ENCODE results near the gene NAALADL1. TPM values are rescaled to one million over a fixed set of nuclear protein-coding genes. Genes with fewer than 3 reads are reported as not detected.

NAALADL1 gene, protein sequence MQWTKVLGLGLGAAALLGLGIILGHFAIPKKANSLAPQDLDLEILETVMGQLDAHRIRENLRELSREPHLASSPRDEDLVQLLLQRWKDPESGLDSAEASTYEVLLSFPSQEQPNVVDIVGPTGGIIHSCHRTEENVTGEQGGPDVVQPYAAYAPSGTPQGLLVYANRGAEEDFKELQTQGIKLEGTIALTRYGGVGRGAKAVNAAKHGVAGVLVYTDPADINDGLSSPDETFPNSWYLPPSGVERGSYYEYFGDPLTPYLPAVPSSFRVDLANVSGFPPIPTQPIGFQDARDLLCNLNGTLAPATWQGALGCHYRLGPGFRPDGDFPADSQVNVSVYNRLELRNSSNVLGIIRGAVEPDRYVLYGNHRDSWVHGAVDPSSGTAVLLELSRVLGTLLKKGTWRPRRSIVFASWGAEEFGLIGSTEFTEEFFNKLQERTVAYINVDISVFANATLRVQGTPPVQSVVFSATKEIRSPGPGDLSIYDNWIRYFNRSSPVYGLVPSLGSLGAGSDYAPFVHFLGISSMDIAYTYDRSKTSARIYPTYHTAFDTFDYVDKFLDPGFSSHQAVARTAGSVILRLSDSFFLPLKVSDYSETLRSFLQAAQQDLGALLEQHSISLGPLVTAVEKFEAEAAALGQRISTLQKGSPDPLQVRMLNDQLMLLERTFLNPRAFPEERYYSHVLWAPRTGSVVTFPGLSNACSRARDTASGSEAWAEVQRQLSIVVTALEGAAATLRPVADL
- 10.5 TPM for polyA plus RNA-seq (2012; ENCODE audit: missing spikeins)

DNA sequence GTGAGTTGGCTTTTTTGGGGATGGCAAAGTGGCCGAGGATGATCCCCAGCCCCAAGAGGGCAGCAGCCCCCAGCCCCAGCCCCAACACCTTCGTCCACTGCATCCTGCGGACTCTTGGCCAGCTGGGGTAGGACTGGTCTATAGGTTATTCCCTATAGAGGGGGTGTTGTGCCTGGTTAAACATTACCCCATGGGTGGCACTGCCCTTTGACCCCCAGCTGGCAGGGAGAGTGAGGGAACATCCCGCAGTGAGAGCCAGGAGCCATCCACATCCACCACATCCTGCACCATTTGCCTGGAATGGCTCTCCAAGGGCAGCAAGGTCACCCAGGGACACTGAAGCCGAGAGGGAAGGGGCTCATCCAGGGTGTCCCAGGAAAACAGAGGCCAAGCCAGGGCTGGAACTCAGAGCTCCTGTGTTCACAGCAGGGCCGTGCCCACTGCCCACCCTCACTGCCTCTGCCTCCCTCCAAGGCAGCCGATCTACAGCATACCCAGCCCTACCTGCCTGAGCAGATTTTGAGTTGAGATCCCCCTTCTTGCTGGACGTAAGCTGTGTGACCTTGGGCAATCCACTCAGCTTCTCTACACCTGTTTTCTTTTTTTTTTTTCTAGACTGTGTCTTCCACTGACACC, at the start of gene NAALADL1:
TSS of gene NAALADL1 (minus strand) at position 135 of the 636 bp plus-strand sequence. CDS start at position 103, 32 bp downstream.
- no peak for DNase-seq (ENCODE audit: insufficient read length)
- no peak for FAIRE-seq
- TF ChIP-seq TAF1 (IDR thresholded peaks at IDR 0.05; ENCODE audit: borderline replicate concordance, low read depth, low read length) (no peak), POLR2AphosphoS5 (IDR thresholded peaks at IDR 0.05; ENCODE audit: low read depth, low read length) (no peak), POLR2A (IDR thresholded peaks at IDR 0.05; ENCODE audit: low read depth, low read length) (no peak)

DNA sequence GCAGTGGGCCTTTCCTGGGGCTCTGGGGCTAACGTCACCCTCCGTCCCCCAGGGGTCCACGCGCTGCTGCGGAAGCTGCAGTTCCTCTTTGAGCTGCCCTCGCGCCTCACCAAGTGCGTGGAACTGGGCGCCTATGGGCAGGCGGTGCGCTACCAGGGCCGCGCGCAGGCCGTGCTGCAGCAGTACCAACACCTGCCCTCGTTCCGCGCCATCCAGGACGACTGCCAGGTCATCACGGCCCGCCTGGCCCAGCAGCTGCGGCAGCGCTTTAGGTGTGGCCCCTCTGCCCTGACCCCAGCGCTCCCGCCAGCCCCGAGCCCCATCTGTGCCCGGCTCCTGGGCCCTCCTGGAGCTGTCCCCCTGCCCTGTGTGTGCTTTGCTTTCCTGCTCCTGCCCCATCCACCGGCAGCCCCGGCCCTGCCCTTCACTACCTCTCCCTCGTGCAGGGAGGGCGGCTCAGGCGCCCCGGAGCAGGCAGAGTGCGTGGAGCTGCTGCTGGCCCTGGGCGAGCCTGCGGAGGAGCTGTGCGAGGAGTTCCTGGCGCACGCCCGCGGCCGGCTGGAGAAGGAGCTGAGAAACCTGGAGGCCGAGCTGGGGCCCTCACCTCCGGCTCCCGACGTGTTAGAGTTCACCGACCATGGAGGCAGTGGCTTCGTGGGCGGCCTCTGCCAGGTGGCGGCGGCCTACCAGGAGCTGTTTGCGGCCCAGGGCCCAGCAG, 49.6 kb upstream of the NAALADL1 start:
- no peak for FAIRE-seq
- TF ChIP-seq POLR2AphosphoS5 (IDR thresholded peaks at IDR 0.05; ENCODE audit: low read depth, low read length) (no peak), TAF1 (IDR thresholded peaks at IDR 0.05; ENCODE audit: borderline replicate concordance, low read depth, low read length) (no peak), POLR2A (IDR thresholded peaks at IDR 0.05; ENCODE audit: low read depth, low read length) (no peak)

DNA sequence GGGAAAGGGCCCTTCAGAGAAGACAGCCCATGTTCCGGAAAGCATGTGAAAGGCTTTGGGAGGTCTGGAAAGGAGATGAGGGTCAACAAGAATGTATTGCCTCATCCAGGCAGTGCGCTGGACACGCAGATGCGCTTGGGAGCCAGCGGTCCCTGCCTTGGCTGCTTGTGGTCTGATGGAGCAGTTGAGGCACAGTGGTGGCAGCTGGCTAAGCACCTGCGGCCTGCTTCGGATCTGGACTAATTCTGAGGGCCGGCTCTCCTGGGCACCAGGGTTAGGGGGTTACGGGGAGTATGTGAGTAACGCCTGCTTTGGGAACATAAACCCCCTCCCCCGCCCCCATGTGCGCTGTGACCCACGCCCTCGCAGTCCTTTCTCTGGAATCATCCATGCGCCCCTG, 48.7 kb upstream of the NAALADL1 start:
- TF ChIP-seq POLR2A (IDR thresholded peaks at IDR 0.05; ENCODE audit: low read depth, low read length) (no peak), POLR2AphosphoS5 (IDR thresholded peaks at IDR 0.05; ENCODE audit: low read depth, low read length) (no peak), TAF1 (IDR thresholded peaks at IDR 0.05; ENCODE audit: borderline replicate concordance, low read depth, low read length) (no peak)
- no peak for FAIRE-seq
- no peak for DNase-seq (ENCODE audit: insufficient read length)

More for the DNA sequence above, 49.6 kb upstream of the NAALADL1 start:
- DNase-seq (ENCODE audit: insufficient read length) = no peak

DNA sequence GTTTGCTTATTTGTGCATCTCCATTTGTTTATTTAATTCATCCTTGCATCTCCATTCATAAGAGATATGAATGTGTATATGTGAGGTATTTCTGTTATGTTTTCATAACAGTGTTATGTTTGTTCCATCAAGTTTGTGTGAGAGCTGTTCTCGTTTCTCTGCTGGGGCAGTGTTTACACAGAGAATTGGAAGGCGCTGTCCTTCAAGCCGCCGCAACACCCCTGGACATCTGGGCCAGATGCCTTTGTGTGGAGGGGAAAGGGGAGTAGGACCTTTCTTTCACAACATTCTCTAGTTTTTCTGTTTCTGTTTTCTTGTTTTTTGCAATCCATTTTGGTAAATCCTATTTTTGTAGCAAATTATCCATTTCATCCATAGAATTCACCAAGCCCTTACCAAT, 46.3 kb upstream of the NAALADL1 start:
- TF ChIP-seq POLR2AphosphoS5 (IDR thresholded peaks at IDR 0.05; ENCODE audit: low read depth, low read length) (no peak), POLR2A (IDR thresholded peaks at IDR 0.05; ENCODE audit: low read depth, low read length) (no peak), TAF1 (IDR thresholded peaks at IDR 0.05; ENCODE audit: borderline replicate concordance, low read depth, low read length) (no peak)
- FAIRE-seq = no peak
- no peak for DNase-seq (ENCODE audit: insufficient read length)

DNA sequence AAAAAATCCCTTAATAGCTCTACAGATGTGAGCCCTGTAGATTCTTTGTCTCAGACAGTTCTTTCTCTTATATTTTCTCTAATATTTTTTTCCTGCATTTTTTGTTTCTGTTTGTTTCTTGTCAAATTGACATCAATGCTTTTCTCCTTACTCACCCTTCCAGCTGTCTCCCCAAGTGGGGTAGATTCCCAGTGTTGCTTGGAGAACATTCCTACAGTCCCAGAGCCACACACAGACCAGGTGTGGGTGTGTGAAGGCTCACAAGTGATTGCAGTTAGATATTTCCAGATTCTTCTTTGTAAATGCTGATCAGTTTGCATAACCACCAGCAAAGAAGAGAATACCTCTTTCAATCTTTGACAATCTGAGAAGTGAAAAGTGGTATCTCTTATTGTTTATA, 45.1 kb upstream of the NAALADL1 start:
- no peak for FAIRE-seq
- no peak for TF ChIP-seq TAF1 (IDR thresholded peaks at IDR 0.05; ENCODE audit: borderline replicate concordance, low read depth, low read length)
- no peak for DNase-seq (ENCODE audit: insufficient read length)

DNA sequence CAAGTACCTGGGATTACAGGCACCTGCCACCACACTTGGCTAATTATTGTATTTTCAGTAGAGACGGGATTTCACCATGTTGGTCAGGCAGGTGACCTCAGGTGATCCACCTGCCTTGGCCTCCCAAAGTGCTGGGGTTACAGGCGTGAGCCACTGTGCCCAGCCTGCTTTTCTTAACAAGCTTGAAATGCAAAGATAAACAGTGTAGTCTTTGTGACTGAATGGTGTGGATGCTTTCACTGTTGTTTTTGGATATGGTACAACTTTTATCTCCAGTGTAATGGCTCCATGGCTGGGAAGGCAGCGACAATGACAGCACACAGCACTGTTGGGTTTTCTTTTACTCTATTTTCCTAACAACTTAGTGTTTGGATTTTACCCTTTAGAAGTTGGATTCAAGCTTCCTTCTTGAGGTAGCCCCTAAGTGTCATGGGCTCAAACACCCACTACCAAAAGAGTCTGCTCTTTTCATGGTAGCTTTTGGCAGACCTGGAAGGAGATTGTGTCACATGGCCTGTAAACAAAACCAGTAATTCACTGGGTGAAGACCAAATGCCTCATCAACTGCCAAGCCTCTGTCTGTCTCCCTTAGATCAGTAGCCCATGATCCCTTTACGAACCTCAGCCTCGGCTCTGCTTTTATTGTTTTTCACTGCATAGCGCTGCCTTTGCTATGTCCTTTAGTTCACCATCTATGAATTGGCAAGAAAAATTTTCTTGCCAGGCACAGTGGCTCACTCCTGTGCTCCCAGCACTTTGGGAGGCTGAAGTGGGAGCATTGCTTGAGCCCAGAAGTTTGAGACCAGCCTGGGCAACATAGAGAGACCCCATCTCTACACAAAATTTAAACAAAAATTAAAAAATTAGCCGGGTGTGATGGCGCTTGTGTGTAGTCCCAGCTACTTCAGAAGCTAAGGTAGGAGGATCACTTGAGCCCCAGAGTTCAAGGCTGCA, 44.1 kb upstream of the NAALADL1 start:
- TF ChIP-seq POLR2A (IDR thresholded peaks at IDR 0.05; ENCODE audit: low read depth, low read length) (no peak), POLR2AphosphoS5 (IDR thresholded peaks at IDR 0.05; ENCODE audit: low read depth, low read length) (no peak), TAF1 (IDR thresholded peaks at IDR 0.05; ENCODE audit: borderline replicate concordance, low read depth, low read length) (no peak)
- no peak for DNase-seq (ENCODE audit: insufficient read length)
- no peak for FAIRE-seq

DNA sequence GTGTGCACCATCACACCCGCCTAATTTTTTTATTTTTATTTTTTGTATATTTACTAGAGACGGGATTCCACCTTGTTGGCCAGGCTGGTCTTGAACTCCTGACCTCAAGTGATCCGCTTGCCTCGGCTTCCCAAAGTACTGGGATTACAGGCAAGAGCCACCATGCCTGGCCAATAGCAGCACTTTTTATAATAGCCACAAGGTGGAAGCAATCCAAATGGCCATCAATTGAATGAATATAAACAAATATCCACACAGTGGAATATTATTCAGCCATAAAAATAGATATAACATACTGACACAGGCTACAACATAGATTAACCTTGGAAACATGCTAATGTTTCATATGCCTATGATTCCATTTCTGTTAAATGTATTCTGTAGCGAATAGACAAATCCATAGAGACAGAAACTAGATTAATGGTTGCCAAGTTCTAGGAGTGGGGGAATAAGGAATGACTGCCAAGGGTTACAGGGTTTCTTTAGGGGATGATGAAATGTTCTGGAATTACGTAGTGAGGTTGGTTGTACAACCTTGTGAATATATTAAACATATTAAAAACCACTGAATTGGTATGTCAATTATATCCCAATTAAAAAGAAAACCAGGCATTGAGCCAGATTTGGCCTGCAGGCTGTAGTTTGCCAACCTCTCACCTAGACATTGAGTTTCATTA, 42.5 kb upstream of the NAALADL1 start:
- DNase-seq (ENCODE audit: insufficient read length) (no peak), FAIRE-seq (peak; percentile 40)
- no peak for TF ChIP-seq POLR2AphosphoS5 (IDR thresholded peaks at IDR 0.05; ENCODE audit: low read depth, low read length)
- no peak for TF ChIP-seq TAF1 (IDR thresholded peaks at IDR 0.05; ENCODE audit: borderline replicate concordance, low read depth, low read length)

DNA sequence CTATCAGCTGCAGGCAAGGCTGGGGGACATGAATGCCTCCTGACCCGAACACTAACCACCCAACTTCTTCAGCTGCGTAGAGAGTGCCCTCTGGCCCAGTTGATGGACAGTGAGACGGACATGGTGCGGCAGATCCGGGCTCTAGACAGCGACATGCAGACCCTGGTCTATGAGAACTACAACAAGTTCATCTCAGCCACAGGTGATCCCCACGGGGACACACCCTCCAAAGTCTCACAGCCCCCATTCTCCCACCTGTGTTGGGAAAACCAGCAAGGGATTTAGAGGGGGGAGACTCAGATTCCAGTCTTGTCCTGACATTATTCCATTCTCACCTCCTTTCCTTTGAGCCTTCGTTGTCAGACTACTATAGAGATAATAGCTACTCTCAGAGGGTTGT, 38.6 kb upstream of the NAALADL1 start:
- TF ChIP-seq POLR2AphosphoS5 (IDR thresholded peaks at IDR 0.05; ENCODE audit: low read depth, low read length) = no peak
- no peak for TF ChIP-seq POLR2A (IDR thresholded peaks at IDR 0.05; ENCODE audit: low read depth, low read length)
- no peak for TF ChIP-seq TAF1 (IDR thresholded peaks at IDR 0.05; ENCODE audit: borderline replicate concordance, low read depth, low read length)
- FAIRE-seq (no peak), DNase-seq (ENCODE audit: insufficient read length) (no peak)

DNA sequence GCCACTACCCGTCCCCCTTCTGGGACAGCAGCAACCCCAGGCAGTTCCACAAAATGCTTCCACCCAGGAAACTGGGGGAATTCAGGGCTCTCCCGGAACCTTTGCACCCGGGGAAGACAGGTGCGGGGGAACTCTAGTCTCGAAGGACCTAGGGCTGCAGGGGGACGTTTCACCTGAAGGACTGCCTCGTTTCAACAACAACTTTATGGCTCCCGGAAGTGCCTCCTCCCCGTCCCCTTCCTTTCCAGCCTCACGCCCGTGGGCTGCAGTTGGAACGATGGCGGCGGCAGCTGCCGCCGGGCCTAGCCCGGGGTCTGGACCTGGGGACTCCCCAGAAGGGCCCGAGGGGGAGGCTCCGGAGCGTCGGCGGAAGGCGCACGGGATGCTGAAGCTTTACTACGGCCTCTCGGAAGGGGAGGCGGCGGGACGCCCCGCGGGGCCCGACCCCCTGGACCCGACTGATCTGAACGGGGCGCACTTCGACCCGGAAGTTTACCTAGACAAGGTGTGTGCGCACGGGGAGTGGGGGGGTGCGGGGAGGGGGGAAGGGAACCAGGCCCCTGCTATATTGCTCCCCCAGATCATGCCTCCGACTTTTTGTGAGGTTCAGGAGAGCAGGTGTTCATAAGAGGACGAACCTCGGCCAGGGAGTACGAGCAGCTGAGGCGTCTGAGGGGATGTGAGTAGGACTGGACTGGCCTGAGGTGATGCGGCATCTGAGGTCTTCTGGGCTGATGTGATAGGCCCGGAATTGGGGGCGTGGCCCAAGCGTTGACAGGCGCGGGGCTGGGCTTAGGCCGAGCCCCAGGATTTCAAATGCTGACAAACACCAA, 37.8 kb upstream of the NAALADL1 start, which contains the start of gene VPS51:
TSS of gene VPS51 (plus strand) at position 241 of the 833 bp plus-strand sequence. CDS start at position 278, 37 bp downstream.
- DNase-seq (ENCODE audit: insufficient read length) = peak; percentile 95
- TF ChIP-seq TAF1 (IDR thresholded peaks at IDR 0.05; ENCODE audit: borderline replicate concordance, low read depth, low read length) = peak; percentile 97
- peak; percentile 97 for TF ChIP-seq POLR2AphosphoS5 (IDR thresholded peaks at IDR 0.05; ENCODE audit: low read depth, low read length)
- peak; percentile 95 for TF ChIP-seq POLR2A (IDR thresholded peaks at IDR 0.05; ENCODE audit: low read depth, low read length)
- peak; percentile 99 for FAIRE-seq
